Measurements from ENCODE around the gene RETREG2. TPM values are rescaled to one million over a fixed set of nuclear protein-coding genes. Genes with fewer than 3 reads are reported as not detected.

Gene RETREG2
- total RNA-seq, 1 experiment from 2014 or later: 59.5 TPM

DNA sequence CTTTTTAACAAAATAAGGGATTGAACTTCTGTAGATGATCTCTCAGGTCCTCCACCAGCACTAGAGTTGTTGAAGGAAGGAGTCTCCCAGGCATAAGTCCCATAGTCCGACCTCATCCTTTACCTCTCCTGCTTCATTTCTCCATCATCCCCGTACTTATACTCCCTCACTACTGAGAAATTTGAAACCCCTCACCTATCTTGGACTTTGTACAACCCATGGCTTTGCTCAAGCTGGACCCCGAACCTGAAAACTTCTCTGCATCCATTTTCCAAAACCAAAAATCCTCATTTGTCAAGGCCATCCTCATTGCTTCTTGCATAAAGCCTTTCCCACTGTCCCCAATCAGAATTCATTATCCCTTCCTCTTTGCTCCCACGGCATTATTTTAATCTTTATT lies 17.0 kb upstream of the RETREG2 start:
- peaks cover 1% of the 10 kb centered on the region; the same call in 1 of the 2 replicates for H3K36me3 ChIP-seq (ENCODE audit: control insufficient read depth, insufficient read depth, low read length)
- Mint-ChIP-seq H3K27me3 (ENCODE audit: insufficient read depth, unreplicated experiment) (no peaks in the 10 kb centered on the region), H3K9me3 (ENCODE audit: unreplicated experiment) (no peaks in the 10 kb centered on the region), H3K4me1 (ENCODE audit: low read depth, unreplicated experiment) (peaks cover 14% of the 10 kb centered on the region), H3K4me3 (ENCODE audit: unreplicated experiment) (peak overlapping the region; percentile 78), H3K27ac (ENCODE audit: unreplicated experiment) (peak overlapping the region; percentile 84), H3K36me3 (ENCODE audit: insufficient read depth, unreplicated experiment) (peaks cover 18% of the 10 kb centered on the region)
- no peak for TF ChIP-seq CTCF (IDR thresholded peaks at IDR 0.05; ENCODE audit: insufficient read depth in 1 of 2, low read depth in 1 of 2, low read length in 1 of 2, severe bottlenecking in 1 of 2, unreplicated experiment in 1 of 2)
- peak overlapping the region; percentile 73 for H3K4me3 ChIP-seq (ENCODE audit: low read depth, low read length)
- no peaks in the 10 kb centered on the region for H3K9me3 ChIP-seq
- ChIA-PET POLR2A (no interaction called here), CTCF (no interaction called here)
- no peak for DNase-seq
- intact Hi-C loops (cut with micrococcal nuclease; ENCODE audit: unreplicated experiment): loop anchor here (2.0 kb wide), 1 partner anchor 192 kb away; no protein-coding TSS in a partner anchor
- TSS peak; percentile 80 for BruUV-seq (replicated peaks)
- peaks cover 11% of the 10 kb centered on the region; the same call in 1 of the 2 replicates for H3K4me1 ChIP-seq
- no peaks in the 10 kb centered on the region for H3K27me3 ChIP-seq (replicated peaks; ENCODE audit: control insufficient read depth, insufficient read depth, low read length)

- Mint-ChIP-seq H3K27ac (ENCODE audit: unreplicated experiment) (no peak overlapping the region), H3K36me3 (ENCODE audit: insufficient read depth, unreplicated experiment) (peaks cover 18% of the 10 kb centered on the region), H3K4me1 (ENCODE audit: low read depth, unreplicated experiment) (peaks cover 14% of the 10 kb centered on the region), H3K4me3 (ENCODE audit: unreplicated experiment) (no peak overlapping the region), H3K9me3 (ENCODE audit: unreplicated experiment) (no peaks in the 10 kb centered on the region), H3K27me3 (ENCODE audit: insufficient read depth, unreplicated experiment) (no peaks in the 10 kb centered on the region)
- 0 out of 2 replicates have a peak, but pooled peaks cover 1% of the 10 kb centered on the region for H3K36me3 ChIP-seq (ENCODE audit: control insufficient read depth, insufficient read depth, low read length)
- no TSS peak for BruUV-seq (replicated peaks)
- H3K4me1 ChIP-seq: peaks cover 11% of the 10 kb centered on the region; the same call in 1 of the 2 replicates
- H3K4me3 ChIP-seq (ENCODE audit: low read depth, low read length): no peak overlapping the region
- DNase-seq: no peak
- H3K27me3 ChIP-seq (replicated peaks; ENCODE audit: control insufficient read depth, insufficient read depth, low read length): no peaks in the 10 kb centered on the region
- POLR2A ChIA-PET: no interaction called here
- no peaks in the 10 kb centered on the region for H3K9me3 ChIP-seq
- no peak for TF ChIP-seq CTCF (IDR thresholded peaks at IDR 0.05; ENCODE audit: insufficient read depth in 1 of 2, low read depth in 1 of 2, low read length in 1 of 2, severe bottlenecking in 1 of 2, unreplicated experiment in 1 of 2)
- CTCF ChIA-PET: interaction anchor here (0.6 to 1.3 kb wide), 2 partner anchors 43 to 460 kb away, joined by 3 read pairs; partner anchors contain the start of gene ZFAND2B
- intact Hi-C loops (cut with micrococcal nuclease; ENCODE audit: unreplicated experiment): no loop called here
Measured at GRCh38 chr2:219163156-219163555, 14.9 kb upstream of the RETREG2 start.

DNA sequence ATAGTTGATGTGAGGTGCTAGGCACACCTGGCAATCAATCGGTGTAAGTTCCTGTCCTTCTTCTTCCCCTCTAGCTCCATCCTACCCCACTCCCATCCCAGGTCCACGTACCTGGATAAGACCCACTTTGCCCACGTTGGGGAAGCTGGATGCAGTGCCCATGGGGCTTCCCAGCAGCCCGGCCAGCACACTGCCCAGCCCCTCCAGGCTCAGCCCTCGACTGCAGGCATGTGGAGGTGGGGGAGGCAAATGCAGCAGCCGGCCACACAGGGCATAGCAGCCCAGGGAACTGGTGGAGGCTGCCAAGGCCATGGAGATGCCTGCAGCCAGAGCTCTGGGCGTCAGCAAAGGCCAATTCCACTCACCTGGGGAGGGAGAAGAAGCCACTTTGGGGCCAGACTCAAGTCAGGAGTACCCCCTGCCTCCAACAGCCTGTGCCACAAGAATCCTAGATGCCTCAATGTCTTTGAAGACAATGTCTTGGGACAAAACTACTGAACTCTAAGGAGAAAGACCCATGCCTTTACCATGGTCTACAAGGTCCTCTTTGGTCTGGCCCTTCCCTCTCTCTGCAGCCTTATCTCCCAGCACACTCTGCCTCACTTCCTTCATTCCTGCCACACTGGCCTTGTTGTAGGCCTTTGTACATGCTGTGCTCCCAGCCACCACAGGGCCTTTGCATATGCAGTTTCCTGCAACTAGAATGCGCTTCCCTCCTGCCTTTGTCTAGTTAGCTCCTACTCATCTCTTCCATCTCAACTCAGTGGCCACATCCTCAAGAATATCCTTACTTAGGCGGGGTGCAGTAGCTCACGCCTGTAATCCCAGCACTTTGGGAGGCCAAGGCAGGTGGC lies 12.8 kb upstream of the RETREG2 start:
- peaks cover 10% of the 10 kb centered on the region for H3K4me1 ChIP-seq
- no peaks in the 10 kb centered on the region for H3K36me3 ChIP-seq (ENCODE audit: control insufficient read depth, insufficient read depth, low read length)
- no peaks in the 10 kb centered on the region for H3K27me3 ChIP-seq (replicated peaks; ENCODE audit: control insufficient read depth, insufficient read depth, low read length)
- Mint-ChIP-seq H3K4me3 (ENCODE audit: unreplicated experiment) (no peak overlapping the region), H3K36me3 (ENCODE audit: insufficient read depth, unreplicated experiment) (peaks cover 11% of the 10 kb centered on the region), H3K27me3 (ENCODE audit: insufficient read depth, unreplicated experiment) (no peaks in the 10 kb centered on the region), H3K4me1 (ENCODE audit: low read depth, unreplicated experiment) (peaks cover 18% of the 10 kb centered on the region), H3K27ac (ENCODE audit: unreplicated experiment) (no peak overlapping the region), H3K9me3 (ENCODE audit: unreplicated experiment) (no peaks in the 10 kb centered on the region)
- TF ChIP-seq CTCF (IDR thresholded peaks at IDR 0.05; ENCODE audit: insufficient read depth in 1 of 2, low read depth in 1 of 2, low read length in 1 of 2, severe bottlenecking in 1 of 2, unreplicated experiment in 1 of 2): no peak
- intact Hi-C loops (cut with micrococcal nuclease; ENCODE audit: unreplicated experiment): no loop called here
- no peak overlapping the region for H3K4me3 ChIP-seq (ENCODE audit: low read depth, low read length)
- ChIA-PET POLR2A (no interaction called here), CTCF (no interaction called here)
- BruUV-seq (replicated peaks): no TSS peak
- H3K9me3 ChIP-seq: no peaks in the 10 kb centered on the region
- DNase-seq: no peak
